HG03097 (cell line): ENCODE measurements around the gene RAN.

ENCODE experiments used
- ATAC-seq: cut with Tn5 transposase; IDR thresholded peaks from one replicate; pipeline ENCODE4 v1.9.1; 2021; ENCODE audit not compliant: unreplicated experiment, low FRiP score

Gene RAN

DNA sequence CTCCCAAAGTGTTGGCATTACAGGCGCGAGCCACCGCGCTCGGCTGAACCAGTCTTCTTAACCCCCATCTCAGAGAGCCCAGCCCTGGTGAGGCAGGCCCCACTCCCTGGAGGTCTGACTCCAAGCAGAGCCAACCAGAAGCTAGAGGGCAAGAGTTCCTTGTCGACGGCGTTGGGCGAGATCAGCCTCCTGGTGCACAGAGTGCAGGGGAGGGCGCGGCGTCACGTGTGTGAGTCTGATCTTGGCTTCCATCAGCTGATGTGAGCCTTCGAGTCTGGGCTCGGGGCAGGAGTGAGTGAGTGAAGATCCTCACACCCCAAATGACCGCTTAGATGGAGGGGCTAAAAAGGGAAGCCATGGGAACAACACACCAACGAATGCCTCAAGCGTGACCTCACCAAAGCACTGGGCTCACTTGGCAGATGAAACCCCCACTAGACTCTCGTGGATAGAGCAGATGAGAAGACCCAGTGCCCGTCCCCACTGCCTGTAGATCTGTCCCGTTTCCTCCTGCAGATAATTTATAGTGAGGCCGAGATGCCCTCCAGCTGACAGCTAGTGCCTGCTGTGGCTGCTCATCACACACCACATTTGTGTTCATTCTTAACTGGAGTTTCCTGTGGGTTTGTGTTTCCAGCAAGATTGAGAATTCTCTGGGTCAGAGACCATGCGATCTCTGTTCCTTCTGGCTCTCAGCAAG, 53.2 kb downstream of the RAN start:
- ATAC-seq: no peak

GRCh38 chr12:130925666-130926015, 53.8 kb downstream of the RAN start:
- no peak for ATAC-seq
